Head of caudate nucleus (tissue), 42 donors: ENCODE data around the gene RNLS.
"Not testable (repeated sequence)": the region's sequence is repeated elsewhere in the genome, so short reads cannot be mapped to it uniquely, and the experiment has no call there.

ENCODE experiments used
- DNase-seq, 42 donors: peaks; one replicate each; pipeline versions ENCODE4 v3.0.0 to v3.0.0-alpha.2; 2020 to 2021; ENCODE audit warnings: mixed read lengths in 7 of 42
- intact Hi-C: fragments of 100-400 bp; cut with DNase I; formaldehyde crosslinking; loops from one replicate; pipeline ENCODE4 v1.15.0; 2022

Gene RNLS

DNA sequence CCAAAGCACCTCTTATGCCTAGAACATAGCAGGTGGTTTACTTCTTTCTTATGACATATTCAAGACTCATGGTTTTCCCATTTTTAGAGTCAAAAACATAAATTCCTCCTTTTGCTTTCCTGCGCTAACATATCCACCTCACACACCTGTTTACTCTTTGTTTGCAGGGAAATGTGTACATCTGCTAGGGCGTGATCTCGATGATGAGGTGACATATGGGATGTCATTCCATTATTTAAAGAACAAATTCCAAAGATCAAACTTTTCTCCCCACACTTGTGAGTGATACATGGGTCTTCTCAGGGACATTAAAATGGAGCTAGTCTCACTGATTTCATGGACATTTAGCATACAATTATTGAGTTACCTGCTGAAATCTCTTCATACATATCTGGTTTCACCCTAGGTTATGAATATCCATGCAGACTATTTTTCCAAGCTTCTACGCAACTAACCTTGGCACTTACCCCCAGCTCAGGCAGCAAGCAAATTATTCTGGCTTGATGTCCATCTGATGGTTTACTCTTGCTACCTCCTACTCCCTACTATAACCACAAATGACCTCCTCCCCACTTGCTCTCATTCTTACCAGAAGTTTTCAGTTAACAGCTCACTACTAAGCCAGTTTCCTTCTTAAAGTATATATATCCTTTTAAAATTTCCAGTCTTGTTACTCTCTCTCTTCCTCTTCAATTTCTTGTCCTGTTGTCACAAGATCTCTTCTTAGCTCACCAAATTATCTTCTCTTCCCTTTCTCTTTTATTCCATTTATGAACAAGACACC, 208.5 kb downstream of the RNLS start:
- DNase-seq = no peak
- intact Hi-C loops = no loop called here

- intact Hi-C loops = no loop called here
- DNase-seq = no peak
These were observed 210.1 kb downstream of the RNLS start for GRCh38 chr10:88372881-88373592.

DNA sequence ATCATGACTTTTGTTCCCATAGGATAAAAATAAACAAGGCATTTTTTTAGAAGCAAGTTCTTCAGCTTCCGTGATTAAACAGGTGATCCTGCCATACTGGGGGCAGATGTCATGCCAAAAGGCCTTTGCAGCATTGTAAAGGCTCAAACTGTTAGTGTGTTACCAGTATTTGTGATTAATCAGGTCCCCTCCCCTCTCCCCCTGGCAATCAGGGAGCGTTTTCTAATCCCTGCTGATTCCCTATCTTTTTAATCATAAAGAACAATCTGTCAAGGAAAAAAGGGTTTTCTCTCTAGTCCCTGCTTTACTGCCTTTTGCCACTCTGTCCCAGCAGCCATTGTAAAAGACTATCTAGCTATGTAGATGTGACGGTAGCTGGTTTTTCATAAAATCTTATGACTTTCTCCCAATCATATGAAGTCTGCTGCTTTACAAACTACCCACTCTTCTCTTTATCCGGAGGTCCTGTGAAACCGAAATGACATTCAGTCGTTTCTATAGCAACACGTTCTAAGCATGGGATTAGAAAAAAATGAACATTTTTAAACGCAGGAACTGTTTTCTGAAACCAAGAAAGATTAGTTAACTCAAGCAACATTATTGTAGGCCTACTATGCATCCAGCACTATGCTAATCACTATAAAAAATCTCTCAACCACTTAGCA, 210.9 kb downstream of the RNLS start:
- DNase-seq = no peak
- intact Hi-C loops = no loop called here

GRCh38 chr10:88370713-88371112, 212.4 kb downstream of the RNLS start:
- intact Hi-C loops = no loop called here

DNA sequence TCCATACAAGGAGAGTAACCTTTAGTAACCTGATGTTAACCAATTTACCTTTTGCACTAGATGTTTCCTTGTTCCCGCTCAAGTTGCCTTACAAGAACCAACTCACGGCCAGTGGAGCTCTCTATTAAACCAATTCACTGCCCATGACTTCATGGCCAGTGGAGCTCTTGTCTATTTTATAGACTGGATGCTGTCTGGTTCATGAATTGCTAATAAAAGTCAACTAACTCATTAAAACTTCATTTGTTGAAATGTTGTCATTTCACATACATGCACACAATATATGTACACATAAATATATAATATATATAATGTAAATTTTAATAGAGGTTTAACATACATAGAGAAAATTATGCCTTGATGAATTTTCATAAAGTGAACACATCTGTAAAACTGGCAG, 216.3 kb downstream of the RNLS start:
- intact Hi-C loops = no loop called here
- DNase-seq = no peak

More at GRCh38 chr10:88370713-88371112, 212.4 kb downstream of the RNLS start:
- no peak for DNase-seq

DNA sequence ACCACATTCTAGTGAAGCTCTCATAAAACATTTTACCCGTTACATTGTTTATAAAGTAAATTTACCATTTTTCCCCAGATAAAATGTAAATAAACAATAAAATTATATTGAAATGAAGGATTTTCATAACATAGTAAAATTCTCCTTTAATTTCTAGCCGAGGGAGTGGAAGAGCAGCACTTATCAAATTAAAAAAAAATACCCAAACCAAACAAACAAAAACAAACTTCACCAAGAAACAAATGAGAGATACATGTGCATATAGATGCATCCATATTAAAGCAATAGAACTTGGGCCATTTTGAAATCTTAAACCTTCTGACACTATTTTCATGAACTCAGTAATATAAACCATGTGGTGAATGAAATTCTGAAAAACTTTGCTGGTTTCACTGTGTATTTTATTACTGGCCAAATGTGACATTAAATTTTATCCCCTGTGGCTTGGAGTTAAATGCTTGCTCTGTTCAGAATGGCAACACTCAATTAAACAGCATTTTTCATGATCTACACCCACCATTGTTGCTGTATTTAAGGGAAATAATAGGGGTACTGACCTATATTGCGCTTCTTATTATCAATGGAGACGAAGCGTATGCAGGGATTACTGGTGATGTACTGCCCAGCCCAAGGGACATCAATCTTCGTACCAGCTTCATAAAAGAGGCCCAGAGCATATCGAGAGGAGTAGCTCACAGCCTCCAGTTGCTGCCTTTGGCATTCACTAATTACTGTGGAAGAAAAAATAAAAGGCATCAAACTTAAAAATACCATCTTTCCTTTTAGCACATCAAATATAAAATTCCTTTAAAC, 220.9 kb downstream of the RNLS start:
- no peak for DNase-seq

GRCh38 chr10:88361494-88361893, 221.6 kb downstream of the RNLS start:
- no peak for DNase-seq
- intact Hi-C loops = no loop called here

More for the DNA sequence above, 220.9 kb downstream of the RNLS start:
- intact Hi-C loops = no loop called here

DNA sequence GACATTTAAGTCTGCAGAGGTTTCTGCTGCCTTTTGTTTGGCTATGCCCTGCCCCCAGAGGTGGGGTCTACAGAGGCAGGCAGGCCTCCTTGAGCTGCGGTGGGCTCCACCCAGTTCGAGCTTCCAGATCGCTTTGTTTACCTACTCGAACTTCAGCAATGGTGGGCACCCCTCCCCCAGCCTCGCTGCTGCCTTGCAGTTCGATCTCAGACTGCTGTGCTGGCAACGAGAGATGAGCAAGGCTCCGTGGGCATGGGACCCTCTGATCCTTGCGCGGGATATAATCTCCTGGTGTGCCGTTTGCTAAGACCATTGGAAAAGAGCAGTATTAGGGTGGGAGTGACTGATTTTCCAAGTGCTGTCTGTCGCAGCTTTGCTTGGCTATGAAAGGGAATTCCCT, 227.4 kb downstream of the RNLS start:
- DNase-seq, intact Hi-C loops: not testable (repeated sequence)

GRCh38 chr10:88347597-88348304, 235.4 kb downstream of the RNLS start:
- DNase-seq = no peak
- intact Hi-C loops = no loop called here

DNA sequence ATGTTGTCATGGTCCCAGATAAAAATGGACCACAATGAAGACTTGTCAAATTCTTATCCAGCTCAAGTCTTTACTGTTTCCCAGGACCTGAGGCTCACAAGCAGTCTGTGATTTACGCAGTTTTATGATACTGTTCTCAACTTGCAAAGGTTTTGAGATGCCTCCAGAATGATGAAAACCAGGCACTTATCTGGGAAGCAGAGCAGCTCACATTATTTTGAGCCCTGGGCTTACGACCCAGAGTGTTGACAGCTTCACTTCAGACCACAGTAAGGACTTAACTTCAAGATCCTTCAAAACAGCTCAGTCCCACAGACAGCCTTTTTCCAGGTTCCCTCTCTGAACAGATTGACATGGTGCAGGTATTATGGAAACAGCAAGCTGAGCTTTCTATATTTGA, 236.1 kb downstream of the RNLS start:
- DNase-seq = no peak

DNA sequence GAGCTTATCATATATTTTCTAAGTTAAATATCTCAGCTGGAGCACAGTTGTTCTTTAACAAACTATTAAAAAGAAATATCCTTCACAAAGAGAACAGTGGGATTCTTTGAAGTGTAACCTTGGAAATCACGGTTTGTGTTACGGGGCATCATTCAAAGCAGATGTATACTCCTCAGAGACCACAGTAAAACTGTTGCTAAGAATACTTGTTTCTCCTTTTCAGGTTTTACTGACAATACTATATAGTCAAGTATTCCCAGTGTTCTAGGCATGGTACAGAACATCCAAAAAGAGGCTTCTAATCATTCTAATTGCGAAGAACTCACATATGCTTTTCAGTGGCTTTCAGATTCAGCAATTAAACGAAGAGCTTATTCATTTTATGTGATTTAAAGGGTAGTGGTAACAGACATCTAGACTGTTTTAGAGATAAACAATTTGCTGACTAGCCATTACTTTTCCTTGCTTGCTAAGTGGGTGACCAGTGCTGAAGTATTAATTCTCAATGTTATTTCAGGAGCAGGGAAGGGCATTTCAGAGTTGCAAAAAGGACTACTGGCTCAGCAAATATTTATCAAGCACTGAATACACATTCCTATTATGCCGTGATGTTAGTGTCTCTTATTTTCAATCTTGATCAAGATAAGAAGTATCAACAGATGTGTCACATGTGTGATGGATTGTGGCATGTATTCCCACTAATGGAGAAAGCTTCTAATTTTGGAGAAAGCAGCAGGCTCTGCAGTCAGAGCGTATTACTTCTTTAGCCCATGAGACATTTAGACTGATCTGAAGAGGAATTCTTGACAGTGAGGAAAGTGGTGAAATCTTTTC, 236.8 kb downstream of the RNLS start:
- intact Hi-C loops = no loop called here
- DNase-seq = no peak

More for the DNA sequence above, 236.1 kb downstream of the RNLS start:
- intact Hi-C loops = no loop called here

DNA sequence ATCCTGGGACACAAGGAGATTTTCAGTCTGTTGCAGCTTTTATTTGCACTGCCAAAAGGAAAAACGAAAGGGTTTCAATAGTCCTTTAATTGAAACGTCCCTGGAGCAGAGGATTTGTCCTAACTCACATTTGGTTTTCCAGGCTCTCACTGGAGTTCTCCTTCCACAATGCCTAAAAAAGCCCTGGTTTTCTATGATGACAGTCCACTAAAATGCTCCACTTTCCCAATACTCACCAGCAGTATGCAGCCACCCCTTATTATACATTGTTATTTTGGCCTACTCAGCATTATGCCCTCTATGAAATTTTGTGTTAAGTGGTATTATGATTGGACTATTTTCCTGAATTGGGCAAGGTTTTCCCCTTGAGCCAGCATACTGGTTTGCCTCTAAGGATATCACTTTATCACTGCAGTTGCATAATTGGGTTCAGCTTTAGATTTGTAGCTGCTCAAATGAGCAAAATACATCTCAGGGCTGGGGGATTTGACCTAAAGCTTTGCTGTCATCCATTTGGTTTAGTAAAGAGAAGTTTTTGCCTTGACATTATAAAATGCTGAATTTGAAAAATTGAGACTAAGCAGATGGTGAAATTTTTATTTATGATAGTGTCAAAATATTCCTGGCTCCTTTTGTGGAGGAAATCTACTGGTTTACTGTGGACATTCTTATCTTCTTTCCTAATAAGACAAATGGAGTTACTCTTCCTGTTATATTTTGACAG, 239.2 kb downstream of the RNLS start:
- DNase-seq = peak in 1 of 42 donors; percentile 1
- intact Hi-C loops = no loop called here

GRCh38 chr10:88342733-88343310, 240.3 kb downstream of the RNLS start:
- intact Hi-C loops = no loop called here
- no peak for DNase-seq

- intact Hi-C loops = no loop called here
- no peak for DNase-seq
These were observed 246.0 kb downstream of the RNLS start for GRCh38 chr10:88337134-88337533.

- DNase-seq = no peak
- intact Hi-C loops = no loop called here
These were observed 246.8 kb downstream of the RNLS start for GRCh38 chr10:88336334-88336733.

DNA sequence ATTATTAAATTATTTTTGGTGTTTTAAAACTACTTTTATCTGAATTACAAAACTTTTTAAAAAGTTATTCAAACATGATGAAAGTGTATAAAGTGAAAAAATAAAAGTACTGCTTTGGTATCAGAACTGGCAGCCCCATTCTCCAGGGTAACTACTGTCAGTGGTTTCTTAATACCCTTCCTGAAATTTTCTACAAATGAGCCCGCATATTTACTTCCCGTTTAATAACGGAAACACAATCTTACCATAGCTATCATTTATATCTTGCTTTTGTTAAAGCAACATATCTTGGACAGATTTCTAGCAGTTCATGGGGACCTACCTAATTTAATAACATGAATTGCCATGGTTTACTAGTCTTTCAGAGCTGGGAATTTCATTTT, 249.9 kb downstream of the RNLS start:
- intact Hi-C loops = no loop called here
- no peak for DNase-seq
